ENCODE measurements around the gene FMN2.

FMN2 gene

DNA sequence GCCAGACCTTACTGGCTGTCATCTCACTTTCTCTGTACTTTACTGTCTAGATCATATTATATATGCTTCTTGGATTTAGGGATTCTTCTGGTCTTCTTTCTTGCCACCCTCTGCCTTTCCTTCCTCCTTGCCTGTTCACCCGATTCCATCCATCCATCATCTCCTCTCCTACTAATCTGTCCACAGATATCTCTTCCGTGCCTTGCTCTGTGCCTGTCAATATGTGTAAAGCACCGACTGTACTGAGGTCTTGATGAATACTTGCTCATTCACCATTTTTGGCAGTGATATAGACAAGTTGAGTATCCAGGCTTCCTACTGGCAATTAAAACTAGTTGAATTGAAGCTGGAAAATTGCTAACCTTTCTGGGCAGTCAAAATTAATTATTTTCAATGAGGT lies 8.1 kb downstream of the FMN2 start:
- no peak for TF ChIP-seq CTCF (IDR thresholded peaks at IDR 0.05; ENCODE audit: insufficient read depth, low read length)
- TF ChIP-seq GABPA (IDR thresholded peaks at IDR 0.05; ENCODE audit: low read depth), result no peak
- no peak for TF ChIP-seq POLR2AphosphoS5 (IDR thresholded peaks at IDR 0.05; ENCODE audit: low read depth)
- TF ChIP-seq, protein P1, sequence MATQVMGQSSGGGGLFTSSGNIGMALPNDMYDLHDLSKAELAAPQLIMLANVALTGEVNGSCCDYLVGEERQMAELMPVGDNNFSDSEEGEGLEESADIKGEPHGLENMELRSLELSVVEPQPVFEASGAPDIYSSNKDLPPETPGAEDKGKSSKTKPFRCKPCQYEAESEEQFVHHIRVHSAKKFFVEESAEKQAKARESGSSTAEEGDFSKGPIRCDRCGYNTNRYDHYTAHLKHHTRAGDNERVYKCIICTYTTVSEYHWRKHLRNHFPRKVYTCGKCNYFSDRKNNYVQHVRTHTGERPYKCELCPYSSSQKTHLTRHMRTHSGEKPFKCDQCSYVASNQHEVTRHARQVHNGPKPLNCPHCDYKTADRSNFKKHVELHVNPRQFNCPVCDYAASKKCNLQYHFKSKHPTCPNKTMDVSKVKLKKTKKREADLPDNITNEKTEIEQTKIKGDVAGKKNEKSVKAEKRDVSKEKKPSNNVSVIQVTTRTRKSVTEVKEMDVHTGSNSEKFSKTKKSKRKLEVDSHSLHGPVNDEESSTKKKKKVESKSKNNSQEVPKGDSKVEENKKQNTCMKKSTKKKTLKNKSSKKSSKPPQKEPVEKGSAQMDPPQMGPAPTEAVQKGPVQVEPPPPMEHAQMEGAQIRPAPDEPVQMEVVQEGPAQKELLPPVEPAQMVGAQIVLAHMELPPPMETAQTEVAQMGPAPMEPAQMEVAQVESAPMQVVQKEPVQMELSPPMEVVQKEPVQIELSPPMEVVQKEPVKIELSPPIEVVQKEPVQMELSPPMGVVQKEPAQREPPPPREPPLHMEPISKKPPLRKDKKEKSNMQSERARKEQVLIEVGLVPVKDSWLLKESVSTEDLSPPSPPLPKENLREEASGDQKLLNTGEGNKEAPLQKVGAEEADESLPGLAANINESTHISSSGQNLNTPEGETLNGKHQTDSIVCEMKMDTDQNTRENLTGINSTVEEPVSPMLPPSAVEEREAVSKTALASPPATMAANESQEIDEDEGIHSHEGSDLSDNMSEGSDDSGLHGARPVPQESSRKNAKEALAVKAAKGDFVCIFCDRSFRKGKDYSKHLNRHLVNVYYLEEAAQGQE (IDR thresholded peaks at IDR 0.05; ENCODE audit: insufficient replicate concordance, low read depth), result no peak
- no peak for TF ChIP-seq SPI1 (IDR thresholded peaks at IDR 0.05; ENCODE audit: borderline replicate concordance, low read depth)
- Histone ChIP-seq H3K4me3 (replicated peaks; ENCODE audit: insufficient read depth, low read length) (no peak overlapping the region), H3K27ac (replicated peaks) (no peak overlapping the region), H3K27me3 (ENCODE audit: insufficient read depth, poor library complexity, severe bottlenecking) (no peaks in the 10 kb centered on the region)
- no peak for DNase-seq (ENCODE audit: low read depth in 1 of 2, low spot score in 1 of 2)

- no peak overlapping the region for H3K4me3 ChIP-seq (replicated peaks; ENCODE audit: insufficient read depth, low read length)
These were observed 8.8 kb downstream of the FMN2 start for GRCh38 chr1:240100371-240100934.

GRCh38 chr1:240101306-240101705 lies 9.6 kb downstream of the FMN2 start:
- no peak for DNase-seq (ENCODE audit: low read depth in 1 of 2, low spot score in 1 of 2)
- TF ChIP-seq, protein P1 (IDR thresholded peaks at IDR 0.05; ENCODE audit: insufficient replicate concordance, low read depth), result no peak
- no peak for TF ChIP-seq CTCF (IDR thresholded peaks at IDR 0.05; ENCODE audit: insufficient read depth, low read length)
- no peak for TF ChIP-seq GABPA (IDR thresholded peaks at IDR 0.05; ENCODE audit: low read depth)
- no peak for TF ChIP-seq SPI1 (IDR thresholded peaks at IDR 0.05; ENCODE audit: borderline replicate concordance, low read depth)
- no peak for TF ChIP-seq POLR2AphosphoS5 (IDR thresholded peaks at IDR 0.05; ENCODE audit: low read depth)
- Histone ChIP-seq H3K4me3 (replicated peaks; ENCODE audit: insufficient read depth, low read length) (no peak overlapping the region), H3K27me3 (ENCODE audit: insufficient read depth, poor library complexity, severe bottlenecking) (no peaks in the 10 kb centered on the region), H3K27ac (replicated peaks) (no peak overlapping the region)

More at GRCh38 chr1:240100371-240100934, 8.8 kb downstream of the FMN2 start:
- TF ChIP-seq, protein P1 (IDR thresholded peaks at IDR 0.05; ENCODE audit: insufficient replicate concordance, low read depth), result no peak
- TF ChIP-seq CTCF (IDR thresholded peaks at IDR 0.05; ENCODE audit: insufficient read depth, low read length) (no peak), SPI1 (IDR thresholded peaks at IDR 0.05; ENCODE audit: borderline replicate concordance, low read depth) (no peak), POLR2AphosphoS5 (IDR thresholded peaks at IDR 0.05; ENCODE audit: low read depth) (no peak), GABPA (IDR thresholded peaks at IDR 0.05; ENCODE audit: low read depth) (no peak)
- Histone ChIP-seq H3K27ac (replicated peaks) (no peak overlapping the region), H3K27me3 (ENCODE audit: insufficient read depth, poor library complexity, severe bottlenecking) (no peaks in the 10 kb centered on the region)
- DNase-seq (ENCODE audit: low read depth in 1 of 2, low spot score in 1 of 2), result no peak
